Large intestine (tissue), 3 donors: ENCODE results near the gene STON2. TPM values are rescaled to one million over a fixed set of nuclear protein-coding genes. Genes with fewer than 3 reads are reported as not detected.
"Not testable (repeated sequence)": the region's sequence is repeated elsewhere in the genome, so short reads cannot be mapped to it uniquely, and the experiment has no call there.

Source experiments
- DNase-seq, 2 donors: peaks; one replicate each; pipeline versions ENCODE4 v3.0.0 to v3.0.0-alpha.2; 2013
- H3K27ac ChIP-seq: one replicate; pipeline ENCODE4 v1.5.1; 2013; ENCODE audit warnings: low read length
- H3K27me3 ChIP-seq: 2 replicates; pipeline ENCODE4 v1.6.1; 2013; ENCODE audit warnings: low read length; ENCODE audit not compliant: control insufficient read depth, insufficient read depth
- H3K36me3 ChIP-seq: 2 replicates; pipeline ENCODE4 v1.6.1; 2013; ENCODE audit warnings: low read length; ENCODE audit not compliant: control insufficient read depth, insufficient read depth
- H3K4me1 ChIP-seq: one replicate; pipeline ENCODE4 v1.6.1; 2013; ENCODE audit warnings: low read length; ENCODE audit not compliant: control insufficient read depth, insufficient read depth
- H3K4me3 ChIP-seq: one replicate; pipeline ENCODE4 v1.5.1; 2013; ENCODE audit warnings: low read length
- H3K9me3 ChIP-seq: one replicate; pipeline ENCODE4 v1.6.1; 2013; ENCODE audit warnings: mild to moderate bottlenecking, low read depth, low read length, moderate library complexity; ENCODE audit not compliant: control insufficient read depth
- WGBS: methylation state at CpG from one replicate; pipeline ENCODE4 v1.1.5; 2013; ENCODE audit warnings: low lambda C conversion rate; ENCODE audit not compliant: insufficient coverage; 5-methylcytosine and 5-hydroxymethylcytosine counted together
- polyA plus RNA-seq: library from polyadenylated mRNA; unstranded; fragments of 120-200 nt; gene quantifications from one replicate; pipeline ENCODE4 v1.2.1, GENCODE V29; 2013

Gene STON2
- polyA plus RNA-seq, 1 donor, result 14.6 TPM

- H3K4me3 ChIP-seq, result no peak overlapping the region
- H3K9me3 ChIP-seq, result no peaks in the 10 kb centered on the region
- no peak for DNase-seq
- H3K27ac ChIP-seq, result no peak overlapping the region
- H3K36me3 ChIP-seq, result peaks cover 5% of the 10 kb centered on the region
- H3K27me3 ChIP-seq, result no peaks in the 10 kb centered on the region
- no peaks in the 10 kb centered on the region for H3K4me1 ChIP-seq
- no CpG with 5 or more reads among the region's 2 CpGs for WGBS
Measured at GRCh38 chr14:81256289-81256960, 143.7 kb downstream of the STON2 start.

GRCh38 chr14:81252278-81252677 is 147.8 kb downstream of the STON2 start:
- no peak for DNase-seq
- Histone ChIP-seq H3K27me3 (no peaks in the 10 kb centered on the region), H3K4me3 (no peak overlapping the region), H3K27ac (no peak overlapping the region), H3K4me1 (no peaks in the 10 kb centered on the region), H3K36me3 (no peaks in the 10 kb centered on the region), H3K9me3 (no peaks in the 10 kb centered on the region)
- WGBS, result no CpG with 5 or more reads among the region's 1 CpG

DNA sequence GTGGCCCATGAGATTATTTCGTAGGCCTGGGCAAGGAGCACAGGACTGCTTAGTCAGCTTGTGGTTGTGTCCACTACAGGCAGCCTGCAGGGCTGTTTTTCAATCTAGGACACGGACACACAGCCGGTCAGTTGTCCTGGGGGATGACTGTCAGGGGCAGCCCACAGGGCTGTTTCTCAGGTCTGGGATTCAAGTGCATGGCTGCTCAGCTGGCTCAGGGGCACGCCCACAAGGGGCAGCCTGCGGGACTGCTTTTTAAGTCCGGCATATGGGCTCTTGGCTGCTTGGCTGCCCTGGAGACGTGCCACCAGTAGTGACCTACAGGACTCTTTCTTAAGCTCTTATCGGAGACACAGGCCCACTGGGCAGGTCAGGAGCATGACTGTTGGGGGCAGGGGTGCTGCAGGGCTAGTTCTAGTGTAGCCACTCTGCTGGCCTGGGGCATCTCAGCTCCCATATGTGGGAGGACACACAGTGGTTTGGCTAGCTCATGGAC is 152.8 kb downstream of the STON2 start:
- no peak for DNase-seq
- Histone ChIP-seq H3K4me3 (no peak overlapping the region), H3K36me3 (no peaks in the 10 kb centered on the region), H3K27me3 (no peaks in the 10 kb centered on the region), H3K4me1 (no peaks in the 10 kb centered on the region), H3K27ac (no peak overlapping the region), H3K9me3 (peaks cover 8% of the 10 kb centered on the region)
- no CpG with 5 or more reads among the region's 8 CpGs for WGBS

DNA sequence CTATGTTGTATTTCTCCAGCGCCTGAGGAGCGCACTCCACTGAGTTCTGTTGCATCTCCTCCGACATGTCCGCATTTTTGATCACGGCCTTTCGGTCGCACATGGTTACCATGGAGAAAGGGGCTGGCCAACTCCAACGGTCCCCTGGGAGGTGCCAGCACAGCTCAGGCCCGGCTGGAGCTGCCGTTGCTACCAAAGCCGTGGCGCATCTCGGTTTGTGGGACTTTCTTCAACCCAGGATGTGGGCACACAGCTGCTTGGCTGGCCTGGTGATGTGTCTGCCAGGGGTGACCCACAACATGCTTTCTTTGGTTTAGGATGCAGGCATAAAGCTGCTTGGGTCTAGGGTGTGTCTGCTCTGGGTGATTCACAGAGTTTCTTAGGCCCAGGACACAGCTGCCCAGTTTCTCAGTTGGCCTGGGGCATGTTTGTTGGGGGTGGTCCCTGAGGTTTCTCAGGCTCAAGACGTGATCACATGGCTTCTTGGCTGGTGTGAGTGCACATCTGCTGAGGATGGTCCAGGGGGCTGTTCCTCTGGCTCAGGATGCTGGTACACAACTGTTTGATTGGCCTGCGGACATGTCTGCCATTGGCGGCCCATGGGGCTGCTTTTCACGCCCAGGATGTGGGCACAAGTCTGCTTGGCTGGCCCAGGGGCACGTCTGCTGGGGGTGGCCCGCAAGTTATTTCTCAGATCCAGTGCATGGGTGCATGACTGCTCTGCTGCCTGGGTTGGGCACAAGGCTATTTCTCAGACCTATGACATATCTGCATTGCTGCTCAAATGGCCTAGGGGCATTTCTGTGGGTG is 153.5 kb downstream of the STON2 start:
- Histone ChIP-seq H3K4me3 (no peak overlapping the region), H3K27ac (no peak overlapping the region), H3K9me3 (peaks cover 8% of the 10 kb centered on the region), H3K4me1 (no peaks in the 10 kb centered on the region), H3K36me3 (no peaks in the 10 kb centered on the region), H3K27me3 (no peaks in the 10 kb centered on the region)
- WGBS, result no CpG with 5 or more reads among the region's 19 CpGs
- no peak for DNase-seq

- no peak for DNase-seq
- H3K27me3 ChIP-seq, result no peaks in the 10 kb centered on the region
- no peaks in the 10 kb centered on the region for H3K4me1 ChIP-seq
- no peak overlapping the region for H3K27ac ChIP-seq
- no peak overlapping the region for H3K4me3 ChIP-seq
- peaks cover 8% of the 10 kb centered on the region for H3K9me3 ChIP-seq
- WGBS, result 40% methylated on average over 1 of the region's 1 CpG
- no peaks in the 10 kb centered on the region for H3K36me3 ChIP-seq
Measured at GRCh38 chr14:81245771-81246170, 154.4 kb downstream of the STON2 start.

DNA sequence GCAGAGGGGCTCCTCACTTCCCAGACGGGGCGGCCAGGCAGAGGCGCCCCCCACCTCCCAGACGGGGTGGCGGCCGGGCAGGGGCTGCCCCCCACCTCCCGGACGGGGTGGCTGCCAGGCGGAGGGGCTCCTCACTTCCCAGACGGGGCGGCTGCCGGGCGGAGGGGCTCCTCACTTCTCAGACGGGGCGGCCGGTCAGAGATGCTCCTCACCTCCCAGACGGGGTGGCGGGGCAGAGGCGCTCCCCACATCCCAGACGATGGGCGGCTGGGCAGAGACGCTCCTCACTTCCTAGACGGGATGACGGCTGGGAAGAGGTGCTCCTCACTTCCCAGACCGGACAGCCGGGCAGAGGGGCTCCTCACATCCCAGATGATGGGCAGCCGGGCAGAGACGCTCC is 155.7 kb downstream of the STON2 start:
- WGBS, result no CpG with 5 or more reads among the region's 28 CpGs
- not testable (repeated sequence) for H3K27me3 ChIP-seq, H3K9me3 ChIP-seq, H3K27ac ChIP-seq, H3K4me1 ChIP-seq, H3K36me3 ChIP-seq, H3K4me3 ChIP-seq, DNase-seq

- no peaks in the 10 kb centered on the region for H3K36me3 ChIP-seq
- no peaks in the 10 kb centered on the region for H3K4me1 ChIP-seq
- no peak for DNase-seq
- H3K9me3 ChIP-seq, result peaks cover 8% of the 10 kb centered on the region
- no peaks in the 10 kb centered on the region for H3K27me3 ChIP-seq
- 95% methylated on average over 2 of the region's 2 CpGs for WGBS
- H3K4me3 ChIP-seq, result no peak overlapping the region
- no peak overlapping the region for H3K27ac ChIP-seq
Measured at GRCh38 chr14:81243499-81243898, 156.6 kb downstream of the STON2 start.

DNA sequence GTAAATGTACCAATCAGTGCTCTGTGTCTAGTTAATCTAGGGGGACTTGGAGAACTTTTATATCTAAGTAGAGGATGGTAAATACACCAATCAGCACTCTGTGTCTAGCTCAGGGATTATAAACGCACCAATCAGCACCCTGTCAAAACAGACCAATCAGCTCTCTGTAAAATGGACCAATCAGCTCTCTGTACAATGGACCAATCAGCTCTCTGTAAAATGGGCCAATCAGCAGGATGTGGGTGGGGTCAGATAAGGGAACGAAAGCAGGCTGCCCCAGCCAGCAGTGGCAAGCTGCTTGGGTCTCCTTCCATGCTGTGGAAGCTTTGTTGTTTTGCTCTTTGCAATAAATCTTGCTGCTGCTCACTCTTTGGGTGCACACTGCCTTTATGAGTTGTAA is 163.3 kb downstream of the STON2 start:
- not testable (repeated sequence) for H3K4me3 ChIP-seq, H3K36me3 ChIP-seq, H3K9me3 ChIP-seq, DNase-seq, H3K27ac ChIP-seq, H3K27me3 ChIP-seq, H3K4me1 ChIP-seq
- WGBS, result no CpG with 5 or more reads among the region's 2 CpGs

- WGBS, result no CpG with 5 or more reads among the region's 20 CpGs
- Histone ChIP-seq H3K27ac (no peak overlapping the region), H3K36me3 (no peaks in the 10 kb centered on the region), H3K4me3 (no peak overlapping the region), H3K4me1 (no peaks in the 10 kb centered on the region), H3K27me3 (no peaks in the 10 kb centered on the region), H3K9me3 (peaks cover 5% of the 10 kb centered on the region)
- DNase-seq, result no peak
Measured at GRCh38 chr14:81236138-81236537, 164.0 kb downstream of the STON2 start.

DNA sequence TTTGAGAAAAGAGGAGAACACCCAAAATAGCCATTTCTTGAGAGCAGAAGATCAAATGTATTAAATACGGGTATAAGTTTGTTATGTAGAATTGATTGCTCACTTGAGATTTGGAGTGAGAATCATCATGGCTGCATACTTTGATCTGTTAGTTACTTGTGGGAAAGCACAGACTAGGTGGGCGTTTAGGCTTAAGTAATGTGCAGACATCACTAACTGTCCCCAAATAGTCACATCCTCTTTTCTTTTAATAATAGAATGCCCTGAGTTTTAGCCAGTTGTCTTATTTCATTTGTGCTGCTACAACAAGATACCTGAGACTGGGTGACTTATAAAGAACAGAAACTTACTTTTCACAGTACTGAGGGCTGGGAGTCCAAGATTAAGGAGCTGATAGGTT is 165.0 kb downstream of the STON2 start:
- Histone ChIP-seq H3K27me3 (no peaks in the 10 kb centered on the region), H3K9me3 (peaks cover 8% of the 10 kb centered on the region), H3K4me3 (no peak overlapping the region), H3K36me3 (no peaks in the 10 kb centered on the region), H3K4me1 (no peaks in the 10 kb centered on the region), H3K27ac (no peak overlapping the region)
- 100% methylated on average over 1 of the region's 2 CpGs for WGBS
- DNase-seq, result no peak
